RWPE1 (cell line): ENCODE data around the gene USP47.

Source experiments
- CTCF ChIA-PET: fragments of 350-600 bp; sonication (Branson Sonifier 250); formaldehyde crosslinking; extraction: SDS; loops from one replicate; lab custom pipeline; 2021; lab: Yijun Ruan, JAX
- POLR2A ChIA-PET: fragments of 400-600 bp; formaldehyde crosslinking; extraction: SDS; loops from one replicate; lab custom pipeline; 2020; ENCODE audit warnings: antibody characterized with exemption; ENCODE audit not compliant: low non-redundant PET; lab: Yijun Ruan, JAX
- DNase-seq: peaks from one replicate; pipeline ENCODE4 v3.0.0; 2012; ENCODE audit warnings: low spot score
- H3K27ac ChIP-seq: fragments of 450-650 bp; 2 replicates; pipeline ENCODE4 v1.5.1; 2017
- TF ChIP-seq, protein P1 (sequence below): fragments of 450-650 bp; conservative IDR thresholded peaks from 2 replicates; pipeline ENCODE4 v1.5.1; 2017; ENCODE audit warnings: low read depth, mild to moderate bottlenecking

USP47 gene

DNA sequence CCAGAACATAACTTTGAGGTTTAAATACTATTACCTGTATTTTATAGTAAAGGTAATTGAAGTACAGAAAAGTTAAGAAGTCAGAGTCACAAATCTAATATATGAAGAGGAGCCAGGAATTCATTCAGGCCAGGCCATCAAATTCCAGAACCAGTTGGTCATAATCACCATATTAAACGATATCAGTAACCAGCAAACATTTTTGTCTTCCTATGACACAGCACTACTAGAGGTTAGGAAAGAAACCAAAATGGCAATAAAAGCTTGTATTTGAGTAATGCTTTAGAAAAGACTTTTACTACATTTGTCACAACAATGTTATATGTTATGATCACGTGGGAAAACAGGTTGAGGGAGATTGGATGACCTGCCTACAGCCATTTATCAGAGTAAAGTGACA lies 104.4 kb downstream of the USP47 start:
- ChIA-PET CTCF (interaction anchor here (0.7 to 1.9 kb wide), 2 partner anchors 14 to 37 kb away, joined by 5 to 7 read pairs; no protein-coding TSS in a partner anchor), POLR2A (no interaction called here)
- H3K27ac ChIP-seq, result no peak overlapping the region
- TF ChIP-seq, protein P1, sequence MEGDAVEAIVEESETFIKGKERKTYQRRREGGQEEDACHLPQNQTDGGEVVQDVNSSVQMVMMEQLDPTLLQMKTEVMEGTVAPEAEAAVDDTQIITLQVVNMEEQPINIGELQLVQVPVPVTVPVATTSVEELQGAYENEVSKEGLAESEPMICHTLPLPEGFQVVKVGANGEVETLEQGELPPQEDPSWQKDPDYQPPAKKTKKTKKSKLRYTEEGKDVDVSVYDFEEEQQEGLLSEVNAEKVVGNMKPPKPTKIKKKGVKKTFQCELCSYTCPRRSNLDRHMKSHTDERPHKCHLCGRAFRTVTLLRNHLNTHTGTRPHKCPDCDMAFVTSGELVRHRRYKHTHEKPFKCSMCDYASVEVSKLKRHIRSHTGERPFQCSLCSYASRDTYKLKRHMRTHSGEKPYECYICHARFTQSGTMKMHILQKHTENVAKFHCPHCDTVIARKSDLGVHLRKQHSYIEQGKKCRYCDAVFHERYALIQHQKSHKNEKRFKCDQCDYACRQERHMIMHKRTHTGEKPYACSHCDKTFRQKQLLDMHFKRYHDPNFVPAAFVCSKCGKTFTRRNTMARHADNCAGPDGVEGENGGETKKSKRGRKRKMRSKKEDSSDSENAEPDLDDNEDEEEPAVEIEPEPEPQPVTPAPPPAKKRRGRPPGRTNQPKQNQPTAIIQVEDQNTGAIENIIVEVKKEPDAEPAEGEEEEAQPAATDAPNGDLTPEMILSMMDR, result no peak
- no peak for DNase-seq

DNA sequence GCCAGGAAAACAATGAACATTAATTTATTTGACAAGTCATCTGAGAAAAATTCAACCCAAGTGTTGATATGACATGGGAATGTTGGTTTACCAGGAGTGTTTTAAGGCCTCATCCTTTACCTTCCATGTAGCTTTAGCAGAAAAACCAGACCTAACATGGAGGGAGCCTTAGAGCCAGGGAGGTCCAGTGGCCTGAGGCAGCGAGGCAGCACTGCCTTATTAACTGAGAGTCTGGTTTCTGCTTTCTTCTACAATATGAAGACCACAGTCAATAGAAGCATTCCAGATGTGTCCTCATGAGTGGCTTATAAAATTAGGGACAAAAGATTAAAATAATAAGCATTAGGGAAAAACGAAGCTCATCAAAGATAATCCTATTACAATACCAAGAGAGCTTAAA lies 105.1 kb downstream of the USP47 start:
- TF ChIP-seq, protein P1, result no peak
- no peak for DNase-seq
- no peak overlapping the region for H3K27ac ChIP-seq
- ChIA-PET POLR2A (no interaction called here), CTCF (no interaction called here)

DNA sequence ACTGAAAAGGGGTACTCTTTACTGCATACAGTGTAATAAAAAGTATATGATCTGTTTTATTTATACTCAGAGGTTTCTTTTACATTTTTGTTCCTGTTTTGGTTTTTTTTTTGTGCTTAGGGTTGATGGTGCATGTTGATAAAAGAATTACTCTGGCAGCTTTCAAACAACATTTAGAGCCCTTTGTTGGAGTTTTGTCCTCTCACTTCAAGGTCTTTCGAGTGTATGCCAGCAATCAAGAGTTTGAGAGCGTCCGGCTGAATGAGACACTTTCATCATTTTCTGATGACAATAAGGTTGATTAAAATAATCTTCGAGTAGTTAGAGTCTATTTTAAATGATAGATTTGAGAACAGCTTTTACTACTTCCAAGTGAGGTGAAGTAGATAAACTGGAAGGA lies 106.1 kb downstream of the USP47 start:
- DNase-seq, result no peak
- no peak overlapping the region for H3K27ac ChIP-seq
- POLR2A ChIA-PET, result no interaction called here
- TF ChIP-seq, protein P1, result no peak
- CTCF ChIA-PET, result no interaction called here

DNA sequence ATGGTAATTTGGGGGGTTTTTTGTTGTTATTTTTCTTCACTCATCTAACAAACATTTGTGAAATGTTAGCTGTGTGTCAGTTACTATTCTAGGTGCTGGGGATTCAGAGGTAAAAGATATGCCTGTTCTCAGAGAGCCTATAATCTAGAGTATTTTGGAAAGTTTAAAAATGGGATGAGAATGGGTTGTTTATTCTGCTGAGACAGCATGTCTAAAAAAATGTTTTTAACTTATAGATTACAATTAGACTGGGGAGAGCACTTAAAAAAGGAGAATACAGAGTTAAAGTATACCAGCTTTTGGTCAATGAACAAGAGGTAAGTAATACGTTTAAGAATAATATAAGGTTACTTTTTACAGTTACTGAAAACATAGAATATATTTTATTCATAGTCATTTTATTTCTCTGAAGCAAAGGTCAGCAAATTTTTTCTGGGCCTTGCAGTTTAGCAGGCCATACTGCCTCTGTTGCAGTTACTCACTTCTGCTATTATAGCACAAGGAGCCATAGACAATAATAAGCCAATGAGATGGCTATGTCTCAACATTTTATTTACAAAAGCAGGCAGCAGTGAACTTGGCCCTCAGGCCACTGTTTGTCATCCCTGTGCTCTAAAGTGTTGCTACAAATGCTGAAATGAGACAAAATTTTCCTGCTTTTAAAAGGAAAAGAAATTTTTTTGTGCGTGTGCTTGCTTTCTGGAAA lies 106.6 kb downstream of the USP47 start:
- ChIA-PET POLR2A (no interaction called here), CTCF (no interaction called here)
- TF ChIP-seq, protein P1, result no peak
- no peak for DNase-seq
- H3K27ac ChIP-seq, result no peak overlapping the region

DNA sequence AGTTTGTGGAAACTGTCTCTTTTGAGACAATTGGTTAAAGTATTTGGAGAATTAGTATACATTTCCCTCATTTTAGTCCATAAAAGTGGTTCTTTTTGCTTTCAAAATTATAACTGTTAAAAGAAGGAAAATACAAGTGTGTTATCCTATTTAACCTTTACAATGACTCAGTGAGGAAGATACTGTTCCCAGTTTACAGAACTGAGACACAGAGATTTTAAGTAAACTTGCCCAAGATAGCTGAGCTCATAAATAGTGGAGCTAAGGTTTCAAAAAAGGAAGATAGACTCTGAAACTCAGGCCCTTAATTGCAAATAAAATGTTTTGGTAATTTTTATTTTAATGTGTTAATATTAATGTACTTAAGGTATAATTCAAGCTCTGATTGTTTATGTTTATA lies 107.7 kb downstream of the USP47 start:
- POLR2A ChIA-PET, result no interaction called here
- no peak overlapping the region for H3K27ac ChIP-seq
- CTCF ChIA-PET, result no interaction called here
- TF ChIP-seq, protein P1, result no peak
- DNase-seq, result no peak

DNA sequence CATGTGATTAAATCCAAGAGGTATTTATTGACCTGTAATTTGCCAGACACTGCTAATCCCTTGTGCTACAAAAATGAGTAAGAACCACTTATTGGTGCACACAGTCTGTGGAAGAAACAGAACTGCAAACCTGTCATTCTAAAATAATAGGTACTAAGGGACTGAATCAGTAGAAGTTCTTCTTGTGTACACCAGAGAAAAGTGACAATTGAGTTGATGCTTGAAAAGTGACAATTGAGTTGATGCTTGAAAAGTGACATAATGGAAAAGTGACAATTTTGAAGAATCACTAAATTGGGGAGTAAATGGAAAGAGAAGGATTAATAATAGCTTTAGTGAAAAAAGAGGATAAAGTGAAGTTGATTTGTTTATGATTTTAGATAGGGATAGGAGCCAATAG lies 110.3 kb downstream of the USP47 start:
- no peak overlapping the region for H3K27ac ChIP-seq
- ChIA-PET POLR2A (no interaction called here), CTCF (interaction anchor here (0.6 kb wide), 2 partner anchors 34 to 80 kb away, joined by 3 to 4 read pairs; no protein-coding TSS in a partner anchor)
- no peak for DNase-seq
- TF ChIP-seq, protein P1, result no peak
